Tibial nerve (tissue), 3 donors: ENCODE data around the gene SLC22A5.

ENCODE experiments used
- POLR2A ChIP-seq, 2 donors: fragments of 450-650 bp; IDR thresholded peaks; one replicate each; pipeline ENCODE4 v1.6.1; 2017; ENCODE audit warnings: antibody characterized with exemption in 2 of 2, mild to moderate bottlenecking in 2 of 2, moderate library complexity in 2 of 2
- TF ChIP-seq, protein P1 (sequence below), 5 experiments: fragments of 200-600 bp in 3 of 5; fragments of 450-650 bp in 2 of 5; sonication (generic) in 3 of 5; IDR thresholded peaks; one replicate each; pipeline ENCODE4 v1.5.1; 2016 to 2019; ENCODE audit warnings: antibody characterized with exemption in 5 of 5, mild to moderate bottlenecking in 3 of 5, moderate library complexity in 2 of 5

DNA sequence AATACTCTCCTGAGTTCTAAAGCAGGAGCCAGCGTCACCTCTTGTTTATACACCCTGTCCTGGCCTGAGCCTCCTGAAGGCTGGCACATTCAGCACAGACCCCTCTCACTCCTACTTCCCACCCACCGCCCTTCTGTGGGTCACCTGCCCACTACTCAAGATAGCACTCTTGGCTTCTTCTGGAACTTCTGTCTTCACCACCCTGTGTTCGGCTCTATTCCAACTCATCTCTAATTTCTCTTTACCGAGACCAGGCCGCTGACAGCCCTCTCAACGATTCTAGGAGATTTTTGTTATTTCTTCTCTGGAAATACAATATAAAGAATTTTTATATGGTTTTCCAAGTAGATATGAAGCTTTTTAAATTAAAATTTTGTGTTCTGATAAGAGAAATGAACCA is 63.6 kb downstream of the SLC22A5 start:
- TF ChIP-seq, protein P1, sequence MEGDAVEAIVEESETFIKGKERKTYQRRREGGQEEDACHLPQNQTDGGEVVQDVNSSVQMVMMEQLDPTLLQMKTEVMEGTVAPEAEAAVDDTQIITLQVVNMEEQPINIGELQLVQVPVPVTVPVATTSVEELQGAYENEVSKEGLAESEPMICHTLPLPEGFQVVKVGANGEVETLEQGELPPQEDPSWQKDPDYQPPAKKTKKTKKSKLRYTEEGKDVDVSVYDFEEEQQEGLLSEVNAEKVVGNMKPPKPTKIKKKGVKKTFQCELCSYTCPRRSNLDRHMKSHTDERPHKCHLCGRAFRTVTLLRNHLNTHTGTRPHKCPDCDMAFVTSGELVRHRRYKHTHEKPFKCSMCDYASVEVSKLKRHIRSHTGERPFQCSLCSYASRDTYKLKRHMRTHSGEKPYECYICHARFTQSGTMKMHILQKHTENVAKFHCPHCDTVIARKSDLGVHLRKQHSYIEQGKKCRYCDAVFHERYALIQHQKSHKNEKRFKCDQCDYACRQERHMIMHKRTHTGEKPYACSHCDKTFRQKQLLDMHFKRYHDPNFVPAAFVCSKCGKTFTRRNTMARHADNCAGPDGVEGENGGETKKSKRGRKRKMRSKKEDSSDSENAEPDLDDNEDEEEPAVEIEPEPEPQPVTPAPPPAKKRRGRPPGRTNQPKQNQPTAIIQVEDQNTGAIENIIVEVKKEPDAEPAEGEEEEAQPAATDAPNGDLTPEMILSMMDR (IDR thresholded peaks at IDR 0.05), result no peak
- no peak for TF ChIP-seq POLR2A (IDR thresholded peaks at IDR 0.05)
